Measurements from ENCODE around the gene SCAF1. TPM values are rescaled to one million over a fixed set of nuclear protein-coding genes. Genes with fewer than 3 reads are reported as not detected.

Gene SCAF1
- total and polyA plus RNA-seq, 2 of the 13 experiments (the other 11 are each of a cell fraction or from before 2014, with no cell fraction given) = 3.3 to 6.1 TPM

DNA sequence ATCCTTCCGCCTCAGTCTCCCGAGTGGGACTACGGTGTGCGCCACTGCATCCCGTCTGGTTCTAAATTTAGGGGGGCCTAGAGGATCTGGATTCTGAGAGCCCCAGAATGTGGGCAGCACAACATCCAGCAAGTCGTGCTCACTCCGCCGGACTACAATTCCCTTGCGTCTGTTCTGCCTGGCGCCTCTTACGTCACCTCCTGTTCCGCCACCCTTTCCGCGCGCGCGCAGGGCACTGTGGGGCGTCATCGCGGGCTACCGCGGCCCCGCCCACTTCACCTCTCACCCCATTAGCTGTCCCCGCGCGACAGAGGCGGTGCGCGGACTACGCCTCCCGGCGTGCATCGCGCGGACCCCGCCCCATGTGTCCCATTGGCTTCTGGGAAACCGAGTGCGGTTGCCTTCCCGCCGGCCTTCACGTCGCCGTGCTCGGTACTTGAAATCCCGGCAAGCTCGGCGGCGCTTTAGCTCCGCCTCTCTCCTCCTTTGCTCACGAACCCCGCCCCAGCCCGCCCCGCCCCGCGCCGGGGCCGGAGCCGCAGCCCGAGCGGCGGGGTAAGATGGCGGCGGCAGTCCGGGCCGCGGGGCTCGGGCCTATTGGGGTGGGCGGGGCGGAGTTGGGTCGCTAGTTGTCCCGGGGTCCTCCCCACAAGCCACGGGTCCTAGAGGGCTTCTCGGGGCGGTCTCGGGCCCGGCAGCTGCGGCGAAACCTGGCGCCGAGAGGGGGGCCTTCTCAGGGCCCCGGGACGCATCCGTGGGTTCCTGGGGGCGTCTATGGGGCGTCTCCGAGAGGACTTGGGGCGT is at the start of gene SCAF1 (continued):
- TF ChIP-seq, protein P1, sequence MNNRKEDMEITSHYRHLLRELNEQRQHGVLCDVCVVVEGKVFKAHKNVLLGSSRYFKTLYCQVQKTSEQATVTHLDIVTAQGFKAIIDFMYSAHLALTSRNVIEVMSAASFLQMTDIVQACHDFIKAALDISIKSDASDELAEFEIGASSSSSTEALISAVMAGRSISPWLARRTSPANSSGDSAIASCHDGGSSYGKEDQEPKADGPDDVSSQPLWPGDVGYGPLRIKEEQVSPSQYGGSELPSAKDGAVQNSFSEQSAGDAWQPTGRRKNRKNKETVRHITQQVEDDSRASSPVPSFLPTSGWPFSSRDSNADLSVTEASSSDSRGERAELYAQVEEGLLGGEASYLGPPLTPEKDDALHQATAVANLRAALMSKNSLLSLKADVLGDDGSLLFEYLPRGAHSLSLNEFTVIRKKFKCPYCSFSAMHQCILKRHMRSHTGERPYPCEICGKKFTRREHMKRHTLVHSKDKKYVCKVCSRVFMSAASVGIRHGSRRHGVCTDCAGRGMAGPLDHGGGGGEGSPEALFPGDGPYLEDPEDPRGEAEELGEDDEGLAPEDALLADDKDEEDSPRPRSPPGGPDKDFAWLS (CRISPR knock-in tag; IDR thresholded peaks at IDR 0.05; ENCODE audit: borderline replicate concordance) = no peak
- TF ChIP-seq MEIS1 (CRISPR knock-in tag; IDR thresholded peaks at IDR 0.05; ENCODE audit: borderline replicate concordance) = no peak
- TF ChIP-seq EED (CRISPR knock-in tag; IDR thresholded peaks at IDR 0.05) = no peak
- TF ChIP-seq GTF2F1 (IDR thresholded peaks at IDR 0.05; ENCODE audit: low read length) = 0 out of 2 replicates have a peak, but pooled peaks have one; percentile 47
- TF ChIP-seq, protein P2, sequence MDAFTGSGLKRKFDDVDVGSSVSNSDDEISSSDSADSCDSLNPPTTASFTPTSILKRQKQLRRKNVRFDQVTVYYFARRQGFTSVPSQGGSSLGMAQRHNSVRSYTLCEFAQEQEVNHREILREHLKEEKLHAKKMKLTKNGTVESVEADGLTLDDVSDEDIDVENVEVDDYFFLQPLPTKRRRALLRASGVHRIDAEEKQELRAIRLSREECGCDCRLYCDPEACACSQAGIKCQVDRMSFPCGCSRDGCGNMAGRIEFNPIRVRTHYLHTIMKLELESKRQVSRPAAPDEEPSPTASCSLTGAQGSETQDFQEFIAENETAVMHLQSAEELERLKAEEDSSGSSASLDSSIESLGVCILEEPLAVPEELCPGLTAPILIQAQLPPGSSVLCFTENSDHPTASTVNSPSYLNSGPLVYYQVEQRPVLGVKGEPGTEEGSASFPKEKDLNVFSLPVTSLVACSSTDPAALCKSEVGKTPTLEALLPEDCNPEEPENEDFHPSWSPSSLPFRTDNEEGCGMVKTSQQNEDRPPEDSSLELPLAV (CRISPR knock-in tag; conservative IDR thresholded peaks at IDR 0.05; ENCODE audit: low read depth) = no peak
- TF ChIP-seq, protein P3, sequence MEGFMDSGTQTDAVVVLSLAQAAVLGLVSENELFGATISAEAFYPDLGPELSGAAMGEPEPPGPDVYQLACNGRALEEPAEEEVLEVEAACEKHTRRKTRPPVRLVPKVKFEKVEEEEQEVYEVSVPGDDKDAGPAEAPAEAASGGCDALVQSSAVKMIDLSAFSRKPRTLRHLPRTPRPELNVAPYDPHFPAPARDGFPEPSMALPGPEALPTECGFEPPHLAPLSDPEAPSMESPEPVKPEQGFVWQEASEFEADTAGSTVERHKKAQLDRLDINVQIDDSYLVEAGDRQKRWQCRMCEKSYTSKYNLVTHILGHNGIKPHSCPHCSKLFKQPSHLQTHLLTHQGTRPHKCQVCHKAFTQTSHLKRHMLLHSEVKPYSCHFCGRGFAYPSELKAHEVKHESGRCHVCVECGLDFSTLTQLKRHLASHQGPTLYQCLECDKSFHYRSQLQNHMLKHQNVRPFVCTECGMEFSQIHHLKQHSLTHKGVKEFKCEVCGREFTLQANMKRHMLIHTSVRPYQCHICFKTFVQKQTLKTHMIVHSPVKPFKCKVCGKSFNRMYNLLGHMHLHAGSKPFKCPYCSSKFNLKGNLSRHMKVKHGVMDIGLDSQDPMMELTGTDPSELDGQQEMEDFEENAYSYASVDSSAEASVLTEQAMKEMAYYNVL (CRISPR knock-in tag; IDR thresholded peaks at IDR 0.05; ENCODE audit: borderline replicate concordance) = 0 out of 2 replicates have a peak, but pooled peaks have one; percentile 16
- TF ChIP-seq, protein P4, sequence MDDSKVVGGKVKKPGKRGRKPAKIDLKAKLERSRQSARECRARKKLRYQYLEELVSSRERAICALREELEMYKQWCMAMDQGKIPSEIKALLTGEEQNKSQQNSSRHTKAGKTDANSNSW (CRISPR knock-in tag; IDR thresholded peaks at IDR 0.05; ENCODE audit: borderline replicate concordance) = no peak
- TF ChIP-seq EHMT2 (IDR thresholded peaks at IDR 0.05; ENCODE audit: borderline replicate concordance, low read depth, low read length) = no peak
- TF ChIP-seq ZNF547 (CRISPR knock-in tag; IDR thresholded peaks at IDR 0.05) = no peak; the same call in 1 of the 2 replicates
- no peak for TF ChIP-seq FLYWCH1 (CRISPR knock-in tag; IDR thresholded peaks at IDR 0.05)
- TF ChIP-seq ZNF777 (CRISPR knock-in tag; IDR thresholded peaks at IDR 0.05) = 0 out of 2 replicates have a peak, but pooled peaks have one; percentile 23
- TF ChIP-seq ZNF552 (CRISPR knock-in tag; IDR thresholded peaks at IDR 0.05; ENCODE audit: borderline replicate concordance) = 0 out of 2 replicates have a peak, but pooled peaks have one; percentile 40
- no peak for TF ChIP-seq ZNF678 (CRISPR knock-in tag; IDR thresholded peaks at IDR 0.05)
- TF ChIP-seq NCOA1 (CRISPR knock-in tag; IDR thresholded peaks at IDR 0.05) = peak; percentile 67; the same call in 1 of the 2 replicates
- TF ChIP-seq ZNF713 (CRISPR knock-in tag; IDR thresholded peaks at IDR 0.05) = no peak
- TF ChIP-seq, protein P5, sequence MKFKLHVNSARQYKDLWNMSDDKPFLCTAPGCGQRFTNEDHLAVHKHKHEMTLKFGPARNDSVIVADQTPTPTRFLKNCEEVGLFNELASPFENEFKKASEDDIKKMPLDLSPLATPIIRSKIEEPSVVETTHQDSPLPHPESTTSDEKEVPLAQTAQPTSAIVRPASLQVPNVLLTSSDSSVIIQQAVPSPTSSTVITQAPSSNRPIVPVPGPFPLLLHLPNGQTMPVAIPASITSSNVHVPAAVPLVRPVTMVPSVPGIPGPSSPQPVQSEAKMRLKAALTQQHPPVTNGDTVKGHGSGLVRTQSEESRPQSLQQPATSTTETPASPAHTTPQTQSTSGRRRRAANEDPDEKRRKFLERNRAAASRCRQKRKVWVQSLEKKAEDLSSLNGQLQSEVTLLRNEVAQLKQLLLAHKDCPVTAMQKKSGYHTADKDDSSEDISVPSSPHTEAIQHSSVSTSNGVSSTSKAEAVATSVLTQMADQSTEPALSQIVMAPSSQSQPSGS (CRISPR knock-in tag; IDR thresholded peaks at IDR 0.05) = peak; percentile 86
- TF ChIP-seq, protein P6, sequence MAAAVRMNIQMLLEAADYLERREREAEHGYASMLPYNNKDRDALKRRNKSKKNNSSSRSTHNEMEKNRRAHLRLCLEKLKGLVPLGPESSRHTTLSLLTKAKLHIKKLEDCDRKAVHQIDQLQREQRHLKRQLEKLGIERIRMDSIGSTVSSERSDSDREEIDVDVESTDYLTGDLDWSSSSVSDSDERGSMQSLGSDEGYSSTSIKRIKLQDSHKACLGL (CRISPR knock-in tag; IDR thresholded peaks at IDR 0.05) = peak; percentile 57
- TF ChIP-seq DR1 (CRISPR knock-in tag; IDR thresholded peaks at IDR 0.05) = 0 out of 2 replicates have a peak, but pooled peaks have one; percentile 43
- TF ChIP-seq, protein P7, sequence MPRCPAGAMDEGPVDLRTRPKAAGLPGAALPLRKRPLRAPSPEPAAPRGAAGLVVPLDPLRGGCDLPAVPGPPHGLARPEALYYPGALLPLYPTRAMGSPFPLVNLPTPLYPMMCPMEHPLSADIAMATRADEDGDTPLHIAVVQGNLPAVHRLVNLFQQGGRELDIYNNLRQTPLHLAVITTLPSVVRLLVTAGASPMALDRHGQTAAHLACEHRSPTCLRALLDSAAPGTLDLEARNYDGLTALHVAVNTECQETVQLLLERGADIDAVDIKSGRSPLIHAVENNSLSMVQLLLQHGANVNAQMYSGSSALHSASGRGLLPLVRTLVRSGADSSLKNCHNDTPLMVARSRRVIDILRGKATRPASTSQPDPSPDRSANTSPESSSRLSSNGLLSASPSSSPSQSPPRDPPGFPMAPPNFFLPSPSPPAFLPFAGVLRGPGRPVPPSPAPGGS (CRISPR knock-in tag; IDR thresholded peaks at IDR 0.05) = peak; percentile 97

Data from HepG2 (cell line).